ENCODE measurements around the gene ORMDL3.
"Not testable (repeated sequence)": the region's sequence is repeated elsewhere in the genome, so short reads cannot be mapped to it uniquely, and the experiment has no call there.

The ORMDL3 gene

DNA sequence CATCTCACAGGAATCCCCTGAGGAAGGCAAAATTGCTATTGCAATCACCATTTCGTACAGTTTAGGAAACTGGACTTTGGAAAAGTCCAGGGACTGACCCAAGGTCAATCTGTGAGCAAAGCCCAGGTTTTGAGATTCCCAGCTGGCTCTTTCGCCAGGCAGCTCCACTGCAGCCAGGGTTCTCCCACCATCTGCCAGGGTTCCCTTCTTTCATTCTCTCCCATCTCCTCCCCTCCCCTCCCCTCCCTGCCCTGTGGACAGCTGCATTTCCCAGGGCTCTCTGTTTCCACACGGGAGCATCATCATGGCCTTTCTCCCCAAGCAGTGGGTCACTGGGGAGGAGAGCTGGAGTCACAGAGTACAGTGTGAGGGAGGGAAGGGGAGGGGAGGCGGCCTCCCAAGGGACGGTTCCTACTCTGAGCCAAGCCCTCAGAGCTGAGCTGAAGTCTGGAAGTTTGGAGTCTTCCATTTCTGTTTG lies 23.5 kb upstream of the ORMDL3 start:
- Histone ChIP-seq H2AFZ (ENCODE audit: low read depth, low read length) (no peak overlapping the region), H3K9ac (ENCODE audit: low read length) (no peak overlapping the region), H3K4me2 (ENCODE audit: low read length) (no peak overlapping the region), H3K79me2 (ENCODE audit: low read length) (no peaks in the 10 kb centered on the region), H3K4me3 (ENCODE audit: low read length) (no peak overlapping the region), H3K27ac (ENCODE audit: low read length) (no peak overlapping the region), H4K20me1 (ENCODE audit: insufficient read depth, low read length) (no peaks in the 10 kb centered on the region), H3K4me1 (ENCODE audit: low read length) (peaks cover 8% of the 10 kb centered on the region; the same call in 1 of the 2 replicates), H3K9me3 (ENCODE audit: insufficient read depth, low read length) (no peaks in the 10 kb centered on the region), H3K36me3 (replicated peaks; ENCODE audit: low read depth, low read length) (no peaks in the 10 kb centered on the region), H3K27me3 (ENCODE audit: low read depth, low read length) (peaks cover 7% of the 10 kb centered on the region; the same call in 1 of the 2 replicates)
- no peak for TF ChIP-seq EZH2phosphoT487 (IDR thresholded peaks at IDR 0.05; ENCODE audit: low read depth)
- TF ChIP-seq CTCF (IDR thresholded peaks at IDR 0.05; ENCODE audit: low read depth, low read length) = no peak

DNA sequence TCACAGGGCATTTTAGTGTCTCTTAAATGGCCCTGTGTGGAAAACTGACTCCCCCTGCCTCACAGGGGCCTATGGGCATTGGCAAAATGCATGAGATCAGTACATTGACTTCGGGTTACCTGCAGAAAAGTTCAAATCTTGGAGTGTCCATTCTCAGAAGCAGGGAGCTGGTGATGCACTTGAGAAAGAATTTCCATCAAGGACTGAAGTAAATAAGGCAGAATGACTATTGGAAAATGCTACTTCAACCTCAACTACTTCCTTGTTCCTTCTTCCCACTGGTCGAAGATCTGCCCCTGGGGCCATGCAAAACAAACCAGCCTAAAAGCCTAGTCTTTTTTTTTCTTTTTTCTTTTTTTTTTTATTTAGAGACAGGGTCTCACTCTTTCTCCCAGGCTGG lies 21.6 kb upstream of the ORMDL3 start:
- Histone ChIP-seq H3K36me3 (replicated peaks; ENCODE audit: low read depth, low read length) (no peaks in the 10 kb centered on the region), H3K27ac (ENCODE audit: low read length) (no peak overlapping the region), H3K27me3 (ENCODE audit: low read depth, low read length) (peaks cover 7% of the 10 kb centered on the region; the same call in 1 of the 2 replicates), H3K4me3 (ENCODE audit: low read length) (no peak overlapping the region), H3K4me2 (ENCODE audit: low read length) (no peak overlapping the region), H3K9me3 (ENCODE audit: insufficient read depth, low read length) (no peaks in the 10 kb centered on the region), H3K9ac (ENCODE audit: low read length) (no peak overlapping the region), H2AFZ (ENCODE audit: low read depth, low read length) (no peak overlapping the region), H4K20me1 (ENCODE audit: insufficient read depth, low read length) (no peaks in the 10 kb centered on the region), H3K4me1 (ENCODE audit: low read length) (peaks cover 8% of the 10 kb centered on the region; the same call in 1 of the 2 replicates), H3K79me2 (ENCODE audit: low read length) (no peaks in the 10 kb centered on the region)
- TF ChIP-seq CTCF (IDR thresholded peaks at IDR 0.05; ENCODE audit: low read depth, low read length) (no peak), EZH2phosphoT487 (IDR thresholded peaks at IDR 0.05; ENCODE audit: low read depth) (no peak)

- H3K27ac ChIP-seq (ENCODE audit: low read length) = not testable (repeated sequence)
These were observed 21.1 kb upstream of the ORMDL3 start for GRCh38 chr17:39948489-39948828.

GRCh38 chr17:39946551-39947330 lies 19.3 kb upstream of the ORMDL3 start:
- H3K9me3 ChIP-seq (ENCODE audit: insufficient read depth, low read length) = no peaks in the 10 kb centered on the region
- H3K4me1 ChIP-seq (ENCODE audit: low read length) = no peaks in the 10 kb centered on the region
- no peaks in the 10 kb centered on the region for H4K20me1 ChIP-seq (ENCODE audit: insufficient read depth, low read length)
- no peaks in the 10 kb centered on the region for H3K79me2 ChIP-seq (ENCODE audit: low read length)
- no peaks in the 10 kb centered on the region for H3K36me3 ChIP-seq (replicated peaks; ENCODE audit: low read depth, low read length)
- H2AFZ ChIP-seq (ENCODE audit: low read depth, low read length) = no peak overlapping the region
- TF ChIP-seq CTCF (IDR thresholded peaks at IDR 0.05; ENCODE audit: low read depth, low read length) (no peak), EZH2phosphoT487 (IDR thresholded peaks at IDR 0.05; ENCODE audit: low read depth) (no peak)
- no peak overlapping the region for H3K4me2 ChIP-seq (ENCODE audit: low read length)
- no peak overlapping the region for H3K9ac ChIP-seq (ENCODE audit: low read length)
- H3K27me3 ChIP-seq (ENCODE audit: low read depth, low read length) = peaks cover under 1% of the 10 kb centered on the region; the same call in 1 of the 2 replicates
- H3K27ac ChIP-seq (ENCODE audit: low read length) = no peak overlapping the region
- H3K4me3 ChIP-seq (ENCODE audit: low read length) = no peak overlapping the region

More at GRCh38 chr17:39948489-39948828, 21.1 kb upstream of the ORMDL3 start:
- H3K9me3 ChIP-seq (ENCODE audit: insufficient read depth, low read length); H3K4me3 ChIP-seq (ENCODE audit: low read length); H3K27me3 ChIP-seq (ENCODE audit: low read depth, low read length); H4K20me1 ChIP-seq (ENCODE audit: insufficient read depth, low read length); H3K9ac ChIP-seq (ENCODE audit: low read length); H3K36me3 ChIP-seq (replicated peaks; ENCODE audit: low read depth, low read length); H3K4me1 ChIP-seq (ENCODE audit: low read length); H3K79me2 ChIP-seq (ENCODE audit: low read length); H2AFZ ChIP-seq (ENCODE audit: low read depth, low read length); H3K4me2 ChIP-seq (ENCODE audit: low read length): not testable (repeated sequence)

Measured in OCI-LY3 (cell line).